ENCODE data around the gene KLF13.

Gene KLF13

DNA sequence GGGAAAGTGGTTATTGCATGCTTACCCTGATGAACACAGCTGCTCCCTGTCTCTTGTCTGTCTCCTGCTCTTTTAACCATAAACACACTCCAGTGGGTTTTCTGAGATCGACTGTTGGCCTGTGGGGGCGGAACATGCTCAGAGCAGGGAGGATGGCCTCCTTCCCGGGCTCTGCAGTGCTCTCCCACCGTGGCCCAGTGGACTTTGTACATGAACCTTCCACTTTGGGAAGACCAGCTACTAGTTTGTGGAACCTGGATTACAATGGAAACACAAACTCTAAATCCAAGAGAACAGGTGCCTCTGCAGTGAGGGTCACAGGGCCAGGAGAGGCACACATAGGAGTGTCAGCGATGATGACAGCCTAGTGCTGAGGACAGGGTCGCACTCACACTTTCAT lies 56.5 kb downstream of the KLF13 start:
- no peak for DNase-seq (ENCODE audit: low read depth)

GRCh38 chr15:31384568-31384967 lies 57.9 kb downstream of the KLF13 start:
- DNase-seq (ENCODE audit: low read depth): no peak

DNA sequence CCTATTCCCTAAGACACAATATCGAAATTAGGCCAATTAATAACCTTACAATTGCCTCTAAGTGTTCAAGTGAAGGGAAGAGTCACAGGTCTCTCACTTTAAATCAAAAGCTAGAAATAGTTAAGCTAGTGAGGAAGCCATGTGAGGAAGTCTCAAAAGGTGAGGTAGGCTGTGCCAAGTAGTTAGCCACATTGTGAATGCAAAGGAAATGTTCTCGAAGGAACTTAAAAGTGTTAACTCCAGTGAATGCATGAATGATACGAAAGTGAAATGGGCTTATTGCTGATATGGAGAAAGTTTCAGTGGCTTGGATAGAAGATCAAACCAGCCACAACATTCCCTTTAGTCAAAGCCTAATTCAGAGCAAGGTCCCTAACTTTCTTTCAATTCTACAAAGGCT lies 59.1 kb downstream of the KLF13 start:
- DNase-seq (ENCODE audit: low read depth): no peak

- no peak for DNase-seq (ENCODE audit: low read depth)
Measured at GRCh38 chr15:31387092-31387478, 60.5 kb downstream of the KLF13 start.

GRCh38 chr15:31387479-31388118 lies 61.0 kb downstream of the KLF13 start:
- DNase-seq (ENCODE audit: low read depth): no peak

DNA sequence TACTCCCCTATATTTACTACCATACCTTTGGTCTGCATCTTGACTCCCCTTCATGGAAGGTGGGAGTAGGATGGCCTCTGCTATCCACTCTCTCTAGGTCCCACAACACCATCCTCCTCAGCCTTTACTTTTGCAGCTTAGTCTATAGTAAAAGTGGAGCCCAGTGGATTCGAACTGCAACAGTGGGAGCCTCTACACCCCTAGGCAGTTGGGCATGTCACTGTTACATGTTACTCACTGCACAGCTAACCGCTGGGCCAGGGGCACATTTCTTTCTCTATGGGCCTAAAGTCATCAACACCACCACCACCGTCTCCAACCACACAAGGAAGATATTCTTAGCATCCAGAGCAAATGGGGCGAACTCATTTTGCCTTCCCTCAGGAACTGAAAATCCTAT lies 62.9 kb downstream of the KLF13 start:
- no peak for DNase-seq (ENCODE audit: low read depth)

- no peak for DNase-seq (ENCODE audit: low read depth)
Measured at GRCh38 chr15:31390029-31390428, 63.4 kb downstream of the KLF13 start.

- DNase-seq (ENCODE audit: low read depth): no peak
Measured at GRCh38 chr15:31390777-31391486, 64.3 kb downstream of the KLF13 start.

DNA sequence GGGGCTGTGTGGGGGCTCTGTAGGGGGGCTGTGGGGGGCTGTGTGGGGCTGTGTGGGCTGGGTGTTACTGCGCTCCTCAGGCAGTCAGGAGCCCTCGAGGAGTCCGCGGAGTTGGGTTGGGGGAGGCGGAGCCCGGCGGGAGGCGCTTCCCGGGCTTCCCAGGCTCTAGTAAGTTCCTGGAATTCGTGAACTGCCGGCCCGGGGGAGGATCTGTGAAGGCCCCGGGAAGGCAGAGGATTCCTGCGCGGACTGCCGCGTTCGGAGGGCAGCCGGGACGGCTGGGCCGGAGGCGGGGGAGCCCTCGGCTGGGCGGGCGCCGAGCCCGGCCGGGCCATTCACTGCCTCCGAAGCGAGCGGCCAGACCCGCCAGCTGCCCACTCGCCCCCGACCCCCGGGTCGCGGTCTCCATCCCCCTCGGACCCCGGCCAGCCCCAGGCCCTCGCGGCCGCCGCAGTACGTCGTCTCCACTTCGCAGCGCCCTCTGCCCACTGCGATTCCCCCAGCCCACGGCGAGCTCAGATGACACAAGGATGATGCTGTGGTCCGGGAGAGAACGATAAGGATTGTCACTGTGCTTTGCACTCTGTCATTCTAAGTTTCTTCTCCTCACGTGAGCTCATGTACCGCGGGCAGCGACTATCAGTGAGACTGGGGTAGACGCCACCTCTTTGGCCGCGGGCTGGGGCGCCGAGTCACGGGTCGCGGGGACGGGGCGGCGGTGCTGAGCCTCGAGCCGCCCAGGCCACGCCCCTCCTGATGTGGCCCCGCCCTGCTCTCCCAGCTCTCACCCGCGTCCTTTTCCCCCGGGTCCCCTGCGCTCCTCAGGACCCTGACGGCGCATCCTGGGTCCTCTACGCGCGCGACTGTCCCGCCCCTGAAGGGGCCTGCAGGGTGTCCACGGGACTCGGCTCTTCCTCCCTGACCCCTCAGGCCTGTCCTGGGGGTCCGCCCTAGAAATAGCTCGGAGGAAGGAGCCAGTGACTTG lies 65.3 kb downstream of the KLF13 start:
- DNase-seq (ENCODE audit: low read depth): no peak

DNA sequence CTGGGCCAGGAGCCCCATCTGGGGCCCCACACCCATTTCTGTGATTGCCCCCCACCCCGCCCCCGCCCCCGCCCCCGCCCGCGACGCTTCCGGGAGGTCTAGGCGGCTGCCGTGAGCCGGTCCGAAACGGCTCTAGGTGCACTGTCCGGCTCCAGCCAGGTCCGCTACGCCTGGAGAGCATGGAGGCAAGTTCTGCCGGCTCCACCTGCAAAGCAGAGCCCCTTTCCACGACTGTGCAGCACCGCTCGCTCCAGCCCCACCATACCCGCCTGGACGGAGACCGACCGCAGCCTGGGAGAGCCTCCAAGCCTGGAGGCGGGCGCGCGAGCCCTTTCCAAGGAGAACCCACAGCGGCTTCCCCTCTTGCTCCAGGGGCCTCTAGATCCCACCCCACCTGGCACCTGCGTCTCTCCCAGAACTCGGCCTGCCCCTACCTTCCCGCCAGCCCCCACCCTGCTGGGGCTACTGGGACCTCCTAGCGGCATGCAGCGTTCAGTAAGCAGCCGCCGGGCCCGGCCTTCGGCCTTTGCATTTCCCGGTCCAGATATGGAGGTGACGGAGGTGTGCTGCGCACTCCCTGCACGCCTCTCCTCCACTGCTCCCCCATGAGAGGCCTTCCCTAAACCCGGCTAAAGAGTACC lies 66.2 kb downstream of the KLF13 start:
- no peak for DNase-seq (ENCODE audit: low read depth)

DNA sequence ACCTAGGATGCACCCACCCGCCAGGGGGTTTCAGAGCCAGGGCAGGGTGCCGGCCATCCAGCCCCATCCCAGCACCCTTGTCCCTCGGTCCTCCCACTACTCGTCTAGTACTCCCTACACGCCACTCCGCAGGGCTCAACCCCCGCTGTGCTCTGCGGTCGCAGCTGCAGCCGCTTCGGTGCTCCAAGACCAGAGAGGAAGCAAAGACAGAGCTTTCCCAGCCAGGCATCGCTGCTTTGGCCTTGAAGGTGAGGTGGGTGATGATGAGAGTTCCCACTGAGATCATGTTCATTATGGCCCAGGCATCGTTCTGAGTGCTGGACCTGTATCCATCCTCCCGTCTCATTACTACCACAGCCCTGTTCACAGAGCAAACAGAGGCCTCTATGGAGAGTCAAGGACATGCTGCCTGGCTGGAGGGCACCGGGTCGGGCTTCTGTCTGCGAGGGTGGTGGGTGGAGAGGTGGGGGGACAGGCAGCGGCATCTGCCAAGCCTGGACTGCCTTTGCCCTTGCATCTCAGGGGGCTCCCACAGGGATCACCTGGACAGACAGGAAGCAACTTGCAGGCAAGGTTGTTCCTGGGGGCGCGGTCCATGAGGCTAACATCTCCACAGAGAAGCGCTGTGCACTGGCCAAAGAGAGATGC lies 66.9 kb downstream of the KLF13 start:
- DNase-seq (ENCODE audit: low read depth): no peak

GRCh38 chr15:31396881-31397560 lies 70.4 kb downstream of the KLF13 start:
- DNase-seq (ENCODE audit: low read depth): peak; percentile 66

GRCh38 chr15:31397851-31398661 lies 71.4 kb downstream of the KLF13 start:
- no peak for DNase-seq (ENCODE audit: low read depth)

- DNase-seq (ENCODE audit: low read depth): no peak
Measured at GRCh38 chr15:31398677-31399301, 72.2 kb downstream of the KLF13 start.

- DNase-seq (ENCODE audit: low read depth): no peak
Measured at GRCh38 chr15:31399544-31400171, 73.0 kb downstream of the KLF13 start.

GRCh38 chr15:31400222-31400927 lies 73.7 kb downstream of the KLF13 start:
- no peak for DNase-seq (ENCODE audit: low read depth)

DNA sequence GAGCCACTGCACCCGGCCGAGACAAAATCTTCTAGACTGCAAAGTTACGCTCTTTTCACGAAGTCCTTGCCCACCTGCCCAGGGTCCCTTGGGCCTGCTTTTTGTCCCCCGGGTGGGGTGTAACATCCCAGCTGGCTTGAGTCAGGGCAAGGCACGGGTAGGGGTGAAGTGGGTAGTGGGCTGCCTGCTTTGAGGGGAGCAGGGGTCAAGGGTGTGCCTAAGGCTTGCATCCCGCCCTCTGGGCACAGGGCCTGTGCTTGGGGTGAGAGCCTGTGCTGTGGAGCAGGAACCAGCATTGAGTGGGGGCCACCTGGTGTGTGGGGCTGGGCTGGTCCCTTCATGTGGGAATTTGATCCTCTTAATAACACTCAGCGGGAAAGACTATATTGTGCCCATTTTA lies 74.6 kb downstream of the KLF13 start:
- no peak for DNase-seq (ENCODE audit: low read depth)

- DNase-seq (ENCODE audit: low read depth): no peak
Measured at GRCh38 chr15:31402003-31402402, 75.4 kb downstream of the KLF13 start.

All from CMK (cell line).